ENCODE data around the gene GLYATL1.
"Not testable (repeated sequence)": the region's sequence is repeated elsewhere in the genome, so short reads cannot be mapped to it uniquely, and the experiment has no call there.

Gene GLYATL1

GRCh38 chr11:58998480-58999290, 59.4 kb downstream of the GLYATL1 start:
- no peak for DNase-seq (ENCODE audit: low read depth)

- no peak for DNase-seq (ENCODE audit: low read depth)
These were observed 60.0 kb downstream of the GLYATL1 start for GRCh38 chr11:58999291-58999680.

DNA sequence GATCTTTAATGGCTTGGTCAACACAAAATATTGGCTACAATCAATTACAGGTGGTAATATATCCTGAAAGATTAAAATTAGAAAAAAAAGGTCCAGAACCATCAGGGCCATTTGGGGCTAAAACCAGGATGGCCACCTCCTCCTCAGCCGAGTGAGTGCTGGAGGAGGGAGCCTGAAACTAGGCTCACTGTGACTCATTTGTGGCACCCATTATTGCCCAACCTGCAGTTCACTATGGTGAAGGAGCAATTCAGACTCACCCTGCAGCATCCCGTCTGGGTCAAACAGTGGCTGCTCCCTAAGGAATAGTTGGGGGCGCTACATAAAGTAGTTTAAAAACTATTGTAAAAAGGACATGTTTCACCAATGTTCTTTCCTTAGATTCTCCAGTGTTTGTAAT, 60.7 kb downstream of the GLYATL1 start:
- DNase-seq (ENCODE audit: low read depth): no peak

GRCh38 chr11:59002006-59002405, 62.7 kb downstream of the GLYATL1 start:
- not testable (repeated sequence) for DNase-seq (ENCODE audit: low read depth)
